HepG2 (cell line): ENCODE measurements around the gene LGR6.

Experiments used
- NR3C1 ChIP-seq: sonication (generic); formaldehyde crosslinking; IDR thresholded peaks from 2 replicates; pipeline ENCODE4 v1.4.0; 2020; ENCODE audit warnings: missing genetic modification reagents
- ZNF274 ChIP-seq: sonication (generic); formaldehyde crosslinking; IDR thresholded peaks from 2 replicates; pipeline ENCODE4 v1.5.1; 2020; ENCODE audit warnings: mild to moderate bottlenecking, missing genetic modification reagents

DNA sequence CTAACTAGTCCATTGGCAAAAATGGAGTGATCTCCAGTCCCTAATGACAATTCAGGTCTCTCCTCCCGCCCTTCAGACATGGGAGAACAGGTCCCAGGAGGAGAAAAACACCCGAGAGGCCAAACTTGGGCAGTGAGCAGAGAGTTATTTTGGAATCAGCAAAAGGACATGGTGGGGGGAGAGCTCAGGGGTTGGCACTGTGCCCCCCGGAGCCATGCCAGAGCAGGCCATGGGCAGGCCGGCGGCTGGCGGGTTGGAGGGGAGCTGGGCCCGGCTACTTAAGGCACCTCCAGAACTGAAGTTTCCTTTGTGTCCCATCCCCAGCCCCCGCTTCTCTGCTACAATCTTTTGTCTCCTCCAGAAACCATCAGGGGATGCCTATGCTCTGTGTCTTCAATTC lies 7.1 kb downstream of the LGR6 start:
- no peak for TF ChIP-seq NR3C1 (CRISPR knock-in tag)
- TF ChIP-seq ZNF274: no peak
